ENCODE results near the gene BATF.
A peak's percentile ranks its signal among the peaks of the same experiment; 100 is the strongest.

The BATF gene

GRCh38 chr14:75501080-75501479, 21.2 kb upstream of the BATF start:
- DNase-seq, result no peak

GRCh38 chr14:75504411-75504810, 17.9 kb upstream of the BATF start:
- no peak for DNase-seq

GRCh38 chr14:75506930-75507329, 15.3 kb upstream of the BATF start:
- DNase-seq, result no peak

- no peak for DNase-seq
These were observed 11.7 kb upstream of the BATF start for GRCh38 chr14:75510547-75510946.

GRCh38 chr14:75511201-75511600, 11.1 kb upstream of the BATF start:
- DNase-seq, result no peak

GRCh38 chr14:75513911-75514672, 8.2 kb upstream of the BATF start:
- DNase-seq, result no peak

GRCh38 chr14:75514673-75515628, 7.3 kb upstream of the BATF start:
- no peak for DNase-seq

- DNase-seq, result no peak
These were observed 6.7 kb upstream of the BATF start for GRCh38 chr14:75515629-75515996.

- peak; percentile 7 to 27 for DNase-seq
These were observed 3.6 kb upstream of the BATF start for GRCh38 chr14:75518625-75519024.

GRCh38 chr14:75519394-75519793, 2.9 kb upstream of the BATF start:
- no peak for DNase-seq

GRCh38 chr14:75519826-75520728, 2.2 kb upstream of the BATF start:
- DNase-seq, result no peak

- no peak for DNase-seq
These were observed 1.4 kb upstream of the BATF start for GRCh38 chr14:75520852-75521251.

GRCh38 chr14:75521415-75522199, 662 bp upstream of the BATF start:
- no peak for DNase-seq

- no peak for DNase-seq
These were observed 682 bp downstream of the BATF start for GRCh38 chr14:75522983-75523318.

- no peak for DNase-seq
These were observed 1.5 kb downstream of the BATF start for GRCh38 chr14:75523771-75524171.

GRCh38 chr14:75525969-75526368, 3.7 kb downstream of the BATF start:
- DNase-seq, result no peak

GRCh38 chr14:75527449-75528163, 5.3 kb downstream of the BATF start:
- no peak for DNase-seq

GRCh38 chr14:75531256-75531655, 9.0 kb downstream of the BATF start:
- DNase-seq, result no peak

GRCh38 chr14:75531660-75532317, 9.5 kb downstream of the BATF start:
- DNase-seq, result no peak

GRCh38 chr14:75533791-75534555, 11.7 kb downstream of the BATF start:
- DNase-seq, result no peak

Measured in SHP77 (cell line).